Keratinocyte (primary cell): Measurements from ENCODE around the gene PHYHIPL. TPM values are rescaled to one million over a fixed set of nuclear protein-coding genes. Genes with fewer than 3 reads are reported as not detected.

Experiments used
- DNase-seq: peaks from one replicate; pipeline ENCODE4 v3.0.0-alpha.2; 2011; ENCODE audit warnings: low read depth, missing footprints, low spot score
- FAIRE-seq: peaks from 2 replicates; lab custom pipeline; 2011; peaks lifted over from hg19 to GRCh38; lab: Jason Lieb, UNC
- H2AFZ ChIP-seq: 2 replicates; pipeline ENCODE4 v1.6.0; 2012; ENCODE audit warnings: low read length, control low read depth, inconsistent platforms; ENCODE audit not compliant: control insufficient read depth
- H3K27ac ChIP-seq: 2 replicates; pipeline ENCODE4 v1.5.1; 2011; ENCODE audit warnings: low read length; ENCODE audit not compliant: control insufficient read depth, insufficient read depth
- H3K27me3 ChIP-seq: 3 replicates; pipeline ENCODE4 v1.6.0; 2011; ENCODE audit warnings: low read length; ENCODE audit not compliant: control insufficient read depth, insufficient read depth; ENCODE audit errors: extremely low read depth
- H3K36me3 ChIP-seq, 2 experiments: 2 replicates in 1 of 2; 3 replicates in 1 of 2; pipeline ENCODE4 v1.5.1; 2011; ENCODE audit warnings: low read length in 2 of 2, mild to moderate bottlenecking in 1 of 2; ENCODE audit not compliant: control insufficient read depth in 2 of 2, insufficient read depth in 2 of 2; ENCODE audit errors: extremely low read depth in 1 of 2
- H3K4me1 ChIP-seq: 3 replicates; pipeline ENCODE4 v1.5.1; 2011; ENCODE audit warnings: low read length; ENCODE audit not compliant: control insufficient read depth, insufficient read depth; ENCODE audit errors: extremely low read depth
- H3K4me2 ChIP-seq: 3 replicates; pipeline ENCODE4 v1.6.0; 2011; ENCODE audit warnings: low read depth, low read length; ENCODE audit not compliant: control insufficient read depth, insufficient read depth; ENCODE audit errors: extremely low read depth
- H3K4me3 ChIP-seq, 3 experiments: fragments of 200-600 bp in 1 of 3; sonication (generic) in 1 of 3; 2 replicates in 2 of 3; 3 replicates in 1 of 3; pipeline ENCODE4 v1.5.1; 2011 to 2016; ENCODE audit warnings: low read length in 3 of 3, mild to moderate bottlenecking in 3 of 3, control low read depth in 2 of 3, inconsistent platforms in 1 of 3, low read depth in 1 of 3, mixed read lengths in 1 of 3, mixed run types in 1 of 3, moderate library complexity in 1 of 3; ENCODE audit not compliant: control insufficient read depth in 2 of 3, insufficient read depth in 2 of 3; ENCODE audit errors: extremely low read depth in 1 of 3
- H3K79me2 ChIP-seq: 2 replicates; pipeline ENCODE4 v1.6.0; 2012; ENCODE audit warnings: low read length; ENCODE audit not compliant: control insufficient read depth, insufficient read depth
- H3K9ac ChIP-seq: 3 replicates; pipeline ENCODE4 v1.6.0; 2011; ENCODE audit warnings: low read length; ENCODE audit not compliant: control insufficient read depth, insufficient read depth; ENCODE audit errors: extremely low read depth
- H3K9me1 ChIP-seq: 3 replicates; pipeline ENCODE4 v1.6.0; 2011; ENCODE audit warnings: low read length; ENCODE audit not compliant: control insufficient read depth, insufficient read depth; ENCODE audit errors: extremely low read depth
- H3K9me3 ChIP-seq: 2 replicates; pipeline ENCODE4 v1.5.1; 2012; ENCODE audit warnings: low read depth, low read length; ENCODE audit not compliant: control insufficient read depth
- H4K20me1 ChIP-seq: 3 replicates; pipeline ENCODE4 v1.6.0; 2011; ENCODE audit warnings: low read length; ENCODE audit not compliant: control insufficient read depth, insufficient read depth; ENCODE audit errors: extremely low read depth
- EZH2 ChIP-seq: IDR thresholded peaks from one replicate; pipeline ENCODE4 v1.6.1; 2012; ENCODE audit warnings: inconsistent platforms, mild to moderate bottlenecking, low read length, moderate library complexity
- dilution Hi-C: fragments of 300-500 bp; cut with MboI; formaldehyde crosslinking; loops from one replicate; pipeline ENCODE4 v1.7.0; 2020; ENCODE audit warnings: low sequenced_read_pairs; ENCODE audit not compliant: extremely low pct_ligation_motif_present
- polyA plus RNA-seq, 5 experiments: library from polyadenylated mRNA; depleted of rRNA in 3 of 5; stranded (reverse) in 3 of 5; stranded (forward) in 1 of 5; unstranded in 1 of 5; fragments of >200 nt; gene quantifications; 1 replicate in 1 of 5; 2 replicates in 3 of 5; 3 replicates in 1 of 5; pipeline versions ENCODE4 v1.2.1 to v1.2.3, GENCODE V29; 2011 to 2012; ENCODE audit warnings: missing spikeins in 2 of 5, low read depth in 1 of 5, low replicate concordance in 1 of 5
- TF ChIP-seq, protein P1 (sequence below), 3 experiments: IDR thresholded peaks in 1 of 3; conservative IDR thresholded peaks in 1 of 3; optimal IDR thresholded peaks in 1 of 3; 2 replicates in 2 of 3; 3 replicates in 1 of 3; pipeline versions ENCODE3 to v1.5.1; 2011; ENCODE audit warnings: low read length in 3 of 3, mild to moderate bottlenecking in 3 of 3, moderate library complexity in 2 of 3, control low read depth in 1 of 3, inconsistent platforms in 1 of 3; ENCODE audit not compliant: insufficient read depth in 2 of 3; ENCODE audit errors: extremely low read depth in 1 of 3

Gene PHYHIPL
- polyA plus RNA-seq, 1 donor (not counting 4 experiments of a cell fraction or from before 2014, with no cell fraction given): 0.12 TPM

GRCh38 chr10:59279991-59280505 lies 103.6 kb downstream of the PHYHIPL start:
- Histone ChIP-seq H3K4me1 (peaks cover 15% of the 10 kb centered on the region), H3K9me3 (no peaks in the 10 kb centered on the region), H3K27ac (no peak overlapping the region), H3K4me3 (no peak overlapping the region), H3K36me3 (no peaks in the 10 kb centered on the region), H2AFZ (no peak overlapping the region), H3K4me2 (no peak overlapping the region), H3K9ac (no peak overlapping the region), H3K79me2 (no peaks in the 10 kb centered on the region), H3K27me3 (no peaks in the 10 kb centered on the region), H3K9me1 (no peaks in the 10 kb centered on the region), H4K20me1 (no peaks in the 10 kb centered on the region)
- no peak for TF ChIP-seq EZH2
- TF ChIP-seq, protein P1, sequence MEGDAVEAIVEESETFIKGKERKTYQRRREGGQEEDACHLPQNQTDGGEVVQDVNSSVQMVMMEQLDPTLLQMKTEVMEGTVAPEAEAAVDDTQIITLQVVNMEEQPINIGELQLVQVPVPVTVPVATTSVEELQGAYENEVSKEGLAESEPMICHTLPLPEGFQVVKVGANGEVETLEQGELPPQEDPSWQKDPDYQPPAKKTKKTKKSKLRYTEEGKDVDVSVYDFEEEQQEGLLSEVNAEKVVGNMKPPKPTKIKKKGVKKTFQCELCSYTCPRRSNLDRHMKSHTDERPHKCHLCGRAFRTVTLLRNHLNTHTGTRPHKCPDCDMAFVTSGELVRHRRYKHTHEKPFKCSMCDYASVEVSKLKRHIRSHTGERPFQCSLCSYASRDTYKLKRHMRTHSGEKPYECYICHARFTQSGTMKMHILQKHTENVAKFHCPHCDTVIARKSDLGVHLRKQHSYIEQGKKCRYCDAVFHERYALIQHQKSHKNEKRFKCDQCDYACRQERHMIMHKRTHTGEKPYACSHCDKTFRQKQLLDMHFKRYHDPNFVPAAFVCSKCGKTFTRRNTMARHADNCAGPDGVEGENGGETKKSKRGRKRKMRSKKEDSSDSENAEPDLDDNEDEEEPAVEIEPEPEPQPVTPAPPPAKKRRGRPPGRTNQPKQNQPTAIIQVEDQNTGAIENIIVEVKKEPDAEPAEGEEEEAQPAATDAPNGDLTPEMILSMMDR (optimal IDR thresholded peaks at IDR 0.05 in 1 of 3, IDR thresholded peaks at IDR 0.05 in 1 of 3, conservative IDR thresholded peaks at IDR 0.05 in 1 of 3; ENCODE audit: extremely low read depth in 1 of 3, insufficient read depth in 2 of 3, low read length in 3 of 3): no peak
- DNase-seq (no peak), FAIRE-seq (no peak)
- dilution Hi-C loops: no loop called here

DNA sequence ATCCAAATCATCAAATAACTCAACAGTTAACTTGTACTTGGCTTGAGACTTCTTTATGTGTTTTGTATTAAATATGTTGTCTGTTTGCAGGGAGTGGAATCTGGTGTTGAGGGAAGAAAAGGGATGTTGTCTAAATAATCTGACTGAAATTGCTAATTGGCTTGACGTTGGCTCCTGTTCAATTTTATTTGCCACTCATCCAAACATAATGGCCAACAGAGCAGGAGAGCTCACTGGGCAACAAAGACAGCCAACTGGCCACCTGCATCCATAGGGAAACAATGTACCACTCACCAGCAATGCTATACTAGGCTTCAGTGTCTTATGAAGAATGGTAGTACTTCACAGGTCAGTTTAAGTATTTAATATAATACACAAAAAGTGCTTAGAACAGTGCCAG lies 105.4 kb downstream of the PHYHIPL start:
- FAIRE-seq: no peak
- H3K4me2 ChIP-seq: no peak overlapping the region
- no peaks in the 10 kb centered on the region for H4K20me1 ChIP-seq
- no peak overlapping the region for H2AFZ ChIP-seq
- no peak overlapping the region for H3K27ac ChIP-seq
- H3K79me2 ChIP-seq: no peaks in the 10 kb centered on the region
- H3K27me3 ChIP-seq: no peaks in the 10 kb centered on the region
- H3K36me3 ChIP-seq: no peaks in the 10 kb centered on the region
- H3K9me1 ChIP-seq: no peaks in the 10 kb centered on the region
- dilution Hi-C loops: no loop called here
- H3K4me1 ChIP-seq: peaks cover 15% of the 10 kb centered on the region
- no peaks in the 10 kb centered on the region for H3K9me3 ChIP-seq
- H3K4me3 ChIP-seq: no peak overlapping the region
- no peak for DNase-seq
- H3K9ac ChIP-seq: no peak overlapping the region
- no peak for TF ChIP-seq EZH2
- TF ChIP-seq, protein P1 (optimal IDR thresholded peaks at IDR 0.05 in 1 of 3, IDR thresholded peaks at IDR 0.05 in 1 of 3, conservative IDR thresholded peaks at IDR 0.05 in 1 of 3; ENCODE audit: extremely low read depth in 1 of 3, insufficient read depth in 2 of 3, low read length in 3 of 3): no peak
